ENCODE results near the gene UBXN4.

DNA sequence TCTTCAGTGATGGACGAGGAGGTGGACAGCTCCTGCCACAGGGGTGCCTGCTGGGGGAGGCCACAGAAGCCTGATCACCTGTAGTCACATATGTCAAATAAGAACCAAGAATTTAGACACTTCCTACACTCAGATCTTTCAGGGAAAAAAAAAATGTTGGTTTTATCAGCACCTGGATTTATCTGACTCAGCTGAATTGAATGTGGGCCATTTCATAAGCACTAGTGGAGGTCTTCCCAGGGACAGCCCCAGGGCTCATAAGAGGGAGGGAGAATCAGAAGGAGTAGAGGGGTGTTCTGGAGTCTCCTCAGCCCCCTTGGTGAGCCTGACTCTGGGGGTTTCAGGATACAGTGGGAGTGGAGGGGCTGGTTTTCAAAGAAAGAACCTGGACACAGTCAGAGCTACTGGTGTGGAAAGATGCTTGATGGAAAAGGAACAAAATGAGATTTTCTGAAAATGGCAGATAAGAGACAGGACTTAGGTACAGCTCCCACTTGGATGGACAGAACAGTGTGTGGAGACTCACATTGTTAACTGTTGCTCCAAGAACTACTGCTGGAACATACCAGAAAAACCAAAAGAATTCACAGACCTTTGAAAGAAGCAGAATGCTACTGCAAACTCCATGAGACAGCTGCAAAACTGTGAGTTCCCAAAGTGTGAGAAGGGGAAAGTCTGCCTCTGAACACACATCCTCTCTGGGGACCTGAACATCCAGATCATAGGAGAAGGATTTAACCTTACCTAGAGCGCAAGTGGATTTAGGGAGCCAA is 49.9 kb downstream of the UBXN4 start:
- TF ChIP-seq, protein P1, sequence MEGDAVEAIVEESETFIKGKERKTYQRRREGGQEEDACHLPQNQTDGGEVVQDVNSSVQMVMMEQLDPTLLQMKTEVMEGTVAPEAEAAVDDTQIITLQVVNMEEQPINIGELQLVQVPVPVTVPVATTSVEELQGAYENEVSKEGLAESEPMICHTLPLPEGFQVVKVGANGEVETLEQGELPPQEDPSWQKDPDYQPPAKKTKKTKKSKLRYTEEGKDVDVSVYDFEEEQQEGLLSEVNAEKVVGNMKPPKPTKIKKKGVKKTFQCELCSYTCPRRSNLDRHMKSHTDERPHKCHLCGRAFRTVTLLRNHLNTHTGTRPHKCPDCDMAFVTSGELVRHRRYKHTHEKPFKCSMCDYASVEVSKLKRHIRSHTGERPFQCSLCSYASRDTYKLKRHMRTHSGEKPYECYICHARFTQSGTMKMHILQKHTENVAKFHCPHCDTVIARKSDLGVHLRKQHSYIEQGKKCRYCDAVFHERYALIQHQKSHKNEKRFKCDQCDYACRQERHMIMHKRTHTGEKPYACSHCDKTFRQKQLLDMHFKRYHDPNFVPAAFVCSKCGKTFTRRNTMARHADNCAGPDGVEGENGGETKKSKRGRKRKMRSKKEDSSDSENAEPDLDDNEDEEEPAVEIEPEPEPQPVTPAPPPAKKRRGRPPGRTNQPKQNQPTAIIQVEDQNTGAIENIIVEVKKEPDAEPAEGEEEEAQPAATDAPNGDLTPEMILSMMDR (IDR thresholded peaks at IDR 0.05 in 8 of 11, conservative IDR thresholded peaks at IDR 0.05 in 3 of 11), result no peak
- no peak for TF ChIP-seq POLR2A (IDR thresholded peaks at IDR 0.05)

Data from spleen (tissue), 7 donors.